Endodermal cell (in vitro differentiated cells): ENCODE measurements around the gene AUTS2. TPM values are rescaled to one million over a fixed set of nuclear protein-coding genes. Genes with fewer than 3 reads are reported as not detected.

Source experiments
- DNase-seq: peaks from one replicate; pipeline ENCODE4 v3.0.0-alpha.2; 2017
- H3K27ac ChIP-seq: 2 replicates; pipeline ENCODE4 v1.5.1; 2013; ENCODE audit warnings: mild to moderate bottlenecking, low read depth, low read length, moderate library complexity
- H3K27me3 ChIP-seq: 2 replicates; pipeline ENCODE4 v1.6.1; 2013; ENCODE audit warnings: mild to moderate bottlenecking, low read length, moderate library complexity; ENCODE audit not compliant: insufficient read depth, control insufficient read depth, poor library complexity, severe bottlenecking
- H3K36me3 ChIP-seq: 2 replicates; pipeline ENCODE4 v1.7.0; 2013; ENCODE audit warnings: mild to moderate bottlenecking, low read length, moderate library complexity; ENCODE audit not compliant: control insufficient read depth, insufficient read depth
- H3K4me1 ChIP-seq: one replicate; pipeline ENCODE4 v1.7.0; 2013; ENCODE audit warnings: low read length; ENCODE audit not compliant: control insufficient read depth, insufficient read depth
- H3K4me3 ChIP-seq: 2 replicates; pipeline ENCODE4 v1.5.1; 2013; ENCODE audit warnings: mild to moderate bottlenecking, low read length, moderate library complexity
- H3K9ac ChIP-seq: 2 replicates; pipeline ENCODE4 v1.6.1; 2013; ENCODE audit warnings: mild to moderate bottlenecking, low read length, moderate library complexity; ENCODE audit not compliant: poor library complexity, severe bottlenecking; ENCODE audit errors: extremely low read depth
- H3K9me3 ChIP-seq: 2 replicates; pipeline ENCODE4 v1.6.1; 2013; ENCODE audit warnings: mild to moderate bottlenecking, low read length, moderate library complexity; ENCODE audit not compliant: control insufficient read depth
- H3K27ac Mint-ChIP-seq: 2 replicates; pipeline ENCODE4 v1.8.0; 2020; ENCODE audit warnings: mixed read lengths
- H3K27me3 Mint-ChIP-seq: 2 replicates; pipeline ENCODE4 v1.8.0; 2021; ENCODE audit warnings: mild to moderate bottlenecking, mixed read lengths; ENCODE audit not compliant: insufficient read depth
- H3K36me3 Mint-ChIP-seq: 2 replicates; pipeline ENCODE4 v1.8.0; 2020; ENCODE audit warnings: low read depth, mixed read lengths
- H3K4me1 Mint-ChIP-seq: 2 replicates; pipeline ENCODE4 v1.8.0; 2020; ENCODE audit warnings: mixed read lengths
- H3K4me3 Mint-ChIP-seq: 2 replicates; pipeline ENCODE4 v1.8.0; 2020; ENCODE audit warnings: mild to moderate bottlenecking, moderate library complexity, mixed read lengths
- H3K9me3 Mint-ChIP-seq: 2 replicates; pipeline ENCODE4 v1.8.0; 2020; ENCODE audit warnings: mild to moderate bottlenecking, mixed read lengths
- WGBS, 2 experiments: methylation state at CpG; one replicate each; pipeline versions ENCODE4 v1.1.5 to v1.1.7; 2013; ENCODE audit warnings: missing lambda C conversion rate in 2 of 2, mixed read lengths in 1 of 2; ENCODE audit not compliant: insufficient coverage in 1 of 2, insufficient read length in 1 of 2; 5-methylcytosine and 5-hydroxymethylcytosine counted together
- total RNA-seq, 2 donors: library from RNA; stranded (reverse); fragmentation: NEBNext Ultra II Directional in 1 of 2; extraction: Animal tissue kit (Norgen Biotek cat#: 25700) in 1 of 2; gene quantifications; 2 replicates in 1 of 2; 3 replicates in 1 of 2; pipeline ENCODE4 v1.2.1, GENCODE V29; 2021
- TF ChIP-seq, protein P1 (sequence below): fragments of 200-600 bp; sonication (generic); conservative IDR thresholded peaks from 2 replicates; pipeline ENCODE4 v1.5.0; 2021; ENCODE audit warnings: antibody characterized with exemption, mild to moderate bottlenecking

Gene AUTS2
- total RNA-seq, 2 donors from 2014 or later: 76.8 to 106 TPM

DNA sequence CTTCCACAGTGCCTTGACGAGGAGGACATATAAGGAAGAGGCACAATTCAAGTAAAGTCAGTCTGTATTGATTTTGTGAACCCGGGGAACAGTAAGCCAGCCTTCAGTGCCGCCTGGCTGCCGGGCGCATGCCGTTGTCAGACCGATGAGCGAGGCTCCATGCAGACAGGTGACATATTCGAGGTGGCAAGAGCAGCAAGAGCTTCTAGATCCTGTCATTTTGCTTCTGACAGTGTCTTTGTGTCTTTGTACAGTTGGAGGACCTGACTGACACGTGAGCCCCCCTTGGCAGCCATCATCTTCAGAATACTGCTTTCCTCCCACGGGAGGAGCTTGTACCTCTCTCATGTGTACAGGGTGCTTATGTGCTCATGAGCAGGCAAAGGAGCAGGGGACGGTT, 1146.2 kb downstream of the AUTS2 start:
- peaks cover 14% of the 10 kb centered on the region for H3K27me3 Mint-ChIP-seq
- H3K4me1 Mint-ChIP-seq: peaks cover 3% of the 10 kb centered on the region
- Histone ChIP-seq H3K4me1 (no peaks in the 10 kb centered on the region), H3K27ac (peak overlapping the region; percentile 21), H3K9me3 (no peaks in the 10 kb centered on the region), H3K4me3 (no peak overlapping the region), H3K9ac (no peak overlapping the region), H3K27me3 (peaks cover 16% of the 10 kb centered on the region), H3K36me3 (peaks cover 26% of the 10 kb centered on the region)
- H3K36me3 Mint-ChIP-seq: peaks cover 22% of the 10 kb centered on the region
- 95% methylated on average over 9 to 12 of the region's 12 CpGs for WGBS, 2 experiments
- TF ChIP-seq, protein P1, sequence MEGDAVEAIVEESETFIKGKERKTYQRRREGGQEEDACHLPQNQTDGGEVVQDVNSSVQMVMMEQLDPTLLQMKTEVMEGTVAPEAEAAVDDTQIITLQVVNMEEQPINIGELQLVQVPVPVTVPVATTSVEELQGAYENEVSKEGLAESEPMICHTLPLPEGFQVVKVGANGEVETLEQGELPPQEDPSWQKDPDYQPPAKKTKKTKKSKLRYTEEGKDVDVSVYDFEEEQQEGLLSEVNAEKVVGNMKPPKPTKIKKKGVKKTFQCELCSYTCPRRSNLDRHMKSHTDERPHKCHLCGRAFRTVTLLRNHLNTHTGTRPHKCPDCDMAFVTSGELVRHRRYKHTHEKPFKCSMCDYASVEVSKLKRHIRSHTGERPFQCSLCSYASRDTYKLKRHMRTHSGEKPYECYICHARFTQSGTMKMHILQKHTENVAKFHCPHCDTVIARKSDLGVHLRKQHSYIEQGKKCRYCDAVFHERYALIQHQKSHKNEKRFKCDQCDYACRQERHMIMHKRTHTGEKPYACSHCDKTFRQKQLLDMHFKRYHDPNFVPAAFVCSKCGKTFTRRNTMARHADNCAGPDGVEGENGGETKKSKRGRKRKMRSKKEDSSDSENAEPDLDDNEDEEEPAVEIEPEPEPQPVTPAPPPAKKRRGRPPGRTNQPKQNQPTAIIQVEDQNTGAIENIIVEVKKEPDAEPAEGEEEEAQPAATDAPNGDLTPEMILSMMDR: no peak
- H3K27ac Mint-ChIP-seq: no peak overlapping the region
- DNase-seq: no peak
- H3K4me3 Mint-ChIP-seq: no peak overlapping the region
- no peaks in the 10 kb centered on the region for H3K9me3 Mint-ChIP-seq

DNA sequence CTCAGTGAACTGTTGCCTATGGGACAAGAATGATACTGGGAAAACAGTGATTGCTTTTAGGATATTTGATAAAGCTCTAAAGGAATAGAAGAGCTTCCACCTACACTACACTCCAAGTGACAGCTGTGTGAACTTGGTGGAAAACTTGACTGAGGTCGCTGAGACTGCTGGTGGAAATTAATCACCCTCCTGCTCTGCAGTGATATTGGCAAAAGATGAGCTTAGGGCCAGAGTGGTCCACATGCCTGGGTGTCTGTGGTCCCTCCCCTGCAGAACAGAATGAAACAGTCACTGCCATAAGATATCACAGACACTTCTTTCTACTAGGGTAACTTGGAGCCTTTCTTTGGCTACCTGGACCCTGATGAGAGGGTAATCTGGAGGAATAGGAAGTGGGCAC, 1151.6 kb downstream of the AUTS2 start:
- no peak overlapping the region for H3K9ac ChIP-seq
- no peak overlapping the region for H3K27ac ChIP-seq
- H3K36me3 ChIP-seq: peaks cover 15% of the 10 kb centered on the region
- no peak overlapping the region for H3K4me3 ChIP-seq
- H3K4me1 ChIP-seq: no peaks in the 10 kb centered on the region
- Mint-ChIP-seq H3K27ac (no peak overlapping the region), H3K27me3 (peaks cover 52% of the 10 kb centered on the region), H3K36me3 (peaks cover 23% of the 10 kb centered on the region), H3K4me1 (peaks cover 16% of the 10 kb centered on the region), H3K4me3 (no peak overlapping the region), H3K9me3 (no peaks in the 10 kb centered on the region)
- TF ChIP-seq, protein P1: no peak
- H3K27me3 ChIP-seq: peaks cover 43% of the 10 kb centered on the region
- no peaks in the 10 kb centered on the region for H3K9me3 ChIP-seq
- DNase-seq: no peak
- whole genome bisulfite sequencing, 2 experiments: 83 to 96% methylated on average over 1 of the region's 1 CpG

DNA sequence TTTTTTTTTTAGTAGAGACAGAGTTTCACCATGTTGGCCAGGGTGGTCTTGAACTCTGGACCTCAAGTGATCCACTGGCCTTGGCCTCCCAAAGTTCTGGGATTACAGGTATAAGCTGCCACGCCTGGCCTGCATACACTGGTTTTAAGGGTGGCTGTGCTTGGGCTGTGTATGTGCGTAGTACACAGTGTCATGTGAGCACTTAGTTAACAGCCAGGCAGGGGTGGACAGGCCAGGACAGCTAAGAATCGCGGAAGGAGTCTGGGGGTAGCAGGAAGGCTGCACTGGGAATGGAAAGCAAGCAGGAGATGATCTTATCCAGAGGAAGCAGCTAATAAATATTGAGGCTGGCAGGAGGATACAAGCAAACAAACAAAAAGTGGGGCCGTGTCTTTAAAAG, 1153.6 kb downstream of the AUTS2 start:
- no peak for DNase-seq
- peaks cover 13% of the 10 kb centered on the region for H3K4me1 Mint-ChIP-seq
- peaks cover 66% of the 10 kb centered on the region for H3K27me3 Mint-ChIP-seq
- Histone ChIP-seq H3K27me3 (peaks cover 50% of the 10 kb centered on the region), H3K9ac (no peak overlapping the region), H3K27ac (no peak overlapping the region), H3K36me3 (peaks cover 5% of the 10 kb centered on the region), H3K4me1 (no peaks in the 10 kb centered on the region), H3K4me3 (no peak overlapping the region), H3K9me3 (no peaks in the 10 kb centered on the region)
- no peaks in the 10 kb centered on the region for H3K9me3 Mint-ChIP-seq
- peaks cover 18% of the 10 kb centered on the region for H3K36me3 Mint-ChIP-seq
- TF ChIP-seq, protein P1: no peak
- no peak overlapping the region for H3K4me3 Mint-ChIP-seq
- no peak overlapping the region for H3K27ac Mint-ChIP-seq
- 79 to 85% methylated on average over 4 to 5 of the region's 5 CpGs for WGBS, 2 experiments
